ENCODE results near the gene DENND4B.

GRCh38 chr1:153960206-153960605 lies 13.7 kb upstream of the DENND4B start:
- TF ChIP-seq CTCF (IDR thresholded peaks at IDR 0.05): no peak
- TF ChIP-seq POLR2A (IDR thresholded peaks at IDR 0.05): no peak

Measured in thyroid gland (tissue), 4 donors.